HG03060 (cell line): ENCODE data around the gene COPS9.

ENCODE experiments used
- ATAC-seq: cut with Tn5 transposase; IDR thresholded peaks from one replicate; pipeline ENCODE4 v1.9.1; 2021; ENCODE audit warnings: low read depth, moderate number of reproducible peaks; ENCODE audit not compliant: unreplicated experiment

The COPS9 gene

GRCh38 chr2:240166761-240167587, 30.9 kb upstream of the COPS9 start:
- no peak for ATAC-seq

DNA sequence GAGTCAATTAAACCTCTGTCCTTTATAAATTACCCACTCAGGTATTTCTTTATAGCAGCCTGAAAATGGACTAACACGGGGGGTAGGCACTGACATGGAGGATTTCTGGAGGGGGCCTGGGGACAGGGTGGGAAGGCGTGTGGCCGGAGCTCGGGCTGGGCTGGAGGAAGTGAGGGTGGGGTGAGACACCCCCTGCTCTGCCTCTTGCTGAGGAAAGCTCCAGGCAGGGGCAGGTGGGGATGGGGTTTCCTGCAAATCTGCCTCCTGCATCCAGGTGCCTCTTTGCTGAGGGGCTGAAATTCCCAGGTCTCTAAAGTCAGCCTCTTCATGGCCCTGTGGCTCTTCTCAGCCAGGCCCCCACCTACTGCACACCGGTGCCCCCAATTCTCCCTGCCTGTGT, 30.1 kb upstream of the COPS9 start:
- ATAC-seq = no peak

DNA sequence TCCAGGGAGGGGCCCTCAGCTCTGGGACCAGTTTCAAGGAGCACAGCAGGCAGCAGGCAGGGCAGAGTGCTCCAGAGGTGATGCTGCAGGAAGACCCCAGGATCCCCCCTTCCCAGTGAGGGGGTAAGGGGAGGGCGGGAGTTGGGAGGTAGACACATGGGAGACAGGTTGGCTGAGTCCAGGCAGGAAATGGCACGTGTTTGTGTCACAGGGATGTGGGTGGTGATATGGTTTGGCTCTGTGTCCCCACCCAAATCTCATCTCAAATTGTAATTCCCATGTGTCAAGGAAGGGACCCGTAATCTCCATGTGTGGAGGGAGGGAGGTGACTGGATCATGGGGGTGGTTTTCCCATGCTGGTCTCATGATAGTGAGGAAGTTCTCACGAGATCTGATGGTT, 29.6 kb upstream of the COPS9 start:
- no peak for ATAC-seq

- no peak for ATAC-seq
Observed at GRCh38 chr2:240165034-240165433, 28.9 kb upstream of the COPS9 start.

GRCh38 chr2:240164586-240164985, 28.5 kb upstream of the COPS9 start:
- ATAC-seq = no peak

DNA sequence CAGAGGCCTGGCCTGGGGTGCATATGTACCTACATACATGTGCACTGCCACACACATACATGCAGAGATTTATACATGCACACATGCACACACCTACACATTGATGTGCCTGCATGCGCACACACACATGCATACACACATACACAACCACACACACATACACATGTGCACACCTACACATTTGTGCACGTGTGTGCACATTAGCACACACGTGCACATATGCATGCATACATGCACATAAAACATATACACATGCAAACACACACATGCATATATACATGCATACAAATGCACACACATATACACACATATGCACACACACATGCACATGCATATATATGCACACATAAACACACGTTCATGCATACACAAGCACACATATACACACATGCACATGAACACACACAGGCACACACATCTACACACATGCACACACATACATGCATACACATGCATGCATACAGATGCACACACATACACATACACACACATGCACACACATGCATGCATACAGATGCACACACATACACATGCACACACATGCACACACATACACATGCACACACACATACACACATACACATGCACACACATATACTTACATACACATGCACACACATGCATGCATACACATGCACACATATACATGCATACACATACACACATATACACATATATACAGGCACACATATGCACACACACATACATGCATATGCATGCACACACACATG, 27.9 kb upstream of the COPS9 start:
- ATAC-seq = no peak

DNA sequence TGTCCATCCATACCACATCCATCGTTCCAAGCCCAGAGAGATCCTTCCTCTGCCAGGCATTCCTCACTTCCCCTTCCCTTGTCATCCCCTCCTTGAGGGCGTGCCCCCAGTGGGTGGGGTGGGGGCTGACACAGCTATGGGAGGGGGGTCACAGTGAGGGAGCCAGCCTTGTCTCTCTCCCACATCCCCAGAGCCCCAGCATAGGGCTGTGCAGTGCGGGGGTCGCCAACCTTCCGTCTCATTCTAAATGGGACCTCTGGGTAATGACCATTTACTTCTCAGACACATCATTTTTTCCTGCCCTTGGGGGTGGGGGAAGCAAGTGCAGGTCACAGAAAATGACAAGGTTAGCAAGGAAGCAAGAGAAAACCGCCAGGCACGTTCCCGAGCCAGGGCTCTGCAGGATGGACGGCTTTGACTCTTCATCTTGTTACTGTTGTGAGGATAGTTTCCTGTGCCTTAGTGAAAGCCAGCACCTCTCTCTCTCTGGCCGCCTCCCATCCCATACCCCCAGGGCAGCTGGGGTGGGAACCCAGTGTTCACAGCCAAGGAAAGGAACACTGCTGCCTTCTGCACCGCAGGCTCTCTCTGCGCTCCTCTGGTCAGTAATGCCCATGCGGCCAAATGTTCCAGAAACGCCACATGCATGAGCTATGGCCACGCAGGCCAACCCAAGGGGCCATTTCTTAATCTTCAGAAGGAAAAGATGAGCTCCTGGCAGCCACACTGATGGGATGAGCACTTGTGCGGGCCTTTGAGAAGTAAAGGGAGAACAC, 27.0 kb upstream of the COPS9 start:
- ATAC-seq = no peak

- no peak for ATAC-seq
Observed at GRCh38 chr2:240162531-240162930, 26.4 kb upstream of the COPS9 start.

- ATAC-seq = no peak
Observed at GRCh38 chr2:240162032-240162431, 25.9 kb upstream of the COPS9 start.

DNA sequence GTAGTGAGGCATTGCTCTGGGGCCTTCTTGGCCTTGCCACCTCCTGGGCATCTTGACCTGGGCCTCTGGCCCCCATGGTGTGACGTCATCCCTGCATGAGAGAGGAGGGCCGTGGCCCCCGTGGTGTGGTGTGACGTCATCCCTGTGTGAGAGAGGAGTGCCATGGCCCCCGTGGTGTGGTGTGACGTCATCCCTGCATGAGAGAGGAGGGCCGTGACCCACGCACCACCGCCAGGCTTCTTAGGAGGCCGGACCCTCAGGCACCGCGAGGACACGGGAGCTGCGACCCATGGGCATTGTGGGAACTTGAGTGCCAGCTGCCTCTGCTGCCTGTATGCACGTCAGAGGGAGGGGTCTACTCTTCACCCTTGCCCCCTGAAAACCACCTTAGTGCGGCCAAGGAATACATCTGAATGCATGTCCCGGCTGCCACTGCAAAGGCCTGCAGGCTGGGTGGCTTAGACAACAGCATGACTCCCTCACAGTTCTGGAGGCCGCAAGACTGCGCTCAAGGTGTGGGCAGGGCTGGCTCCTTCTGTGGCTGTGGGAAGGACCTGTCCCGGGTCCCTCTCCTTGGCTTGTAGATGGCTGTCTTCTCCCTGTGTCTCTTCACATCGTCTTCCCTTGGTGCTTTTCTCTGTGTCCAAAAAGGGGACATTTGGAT, 25.1 kb upstream of the COPS9 start:
- ATAC-seq = no peak

GRCh38 chr2:240160291-240161086, 24.4 kb upstream of the COPS9 start:
- no peak for ATAC-seq

DNA sequence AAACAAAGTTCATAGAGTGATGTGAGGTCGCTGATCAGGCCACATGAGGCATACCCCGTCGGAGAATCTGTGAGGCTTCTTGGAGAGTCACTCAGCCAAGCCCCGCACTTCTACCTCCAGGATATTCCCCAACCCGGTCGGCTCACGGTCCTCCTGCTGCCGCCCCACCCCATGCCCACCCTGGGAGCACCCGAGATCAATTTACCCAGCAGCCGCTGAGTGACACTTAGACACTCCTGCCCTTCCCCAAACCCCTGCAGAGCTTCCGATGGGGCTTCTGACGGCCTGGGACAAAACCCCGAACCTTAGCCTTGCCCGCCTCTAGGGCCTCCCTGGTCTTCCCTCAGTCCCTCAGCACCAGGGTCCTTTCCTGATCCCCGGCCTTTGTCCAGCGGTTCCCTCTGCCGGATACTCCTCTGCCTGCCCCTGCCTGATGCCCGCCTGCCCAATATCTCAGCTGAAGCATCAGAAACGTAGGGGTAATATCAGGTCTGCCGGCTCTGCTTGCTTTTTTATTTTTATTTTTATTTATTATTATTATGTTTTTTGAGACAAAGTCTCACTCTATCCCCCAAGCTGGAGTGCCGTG, 23.2 kb upstream of the COPS9 start:
- no peak for ATAC-seq

DNA sequence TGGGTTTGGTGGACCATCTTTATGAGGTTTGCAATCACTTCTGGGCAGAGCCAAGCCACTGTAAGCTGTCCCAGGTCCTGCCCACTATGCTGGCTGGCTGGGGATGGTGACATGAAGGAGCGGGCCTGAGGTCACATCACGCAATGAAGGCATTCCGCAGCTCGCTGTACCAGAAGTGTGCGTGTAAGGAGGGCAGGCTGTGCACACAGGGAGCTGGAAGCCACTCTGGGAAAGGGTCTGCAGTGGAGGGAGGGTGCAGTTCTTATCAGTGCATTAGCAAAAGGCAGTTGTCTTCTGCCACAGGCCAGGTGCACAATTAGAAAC, 21.0 kb upstream of the COPS9 start:
- ATAC-seq = no peak

GRCh38 chr2:240156435-240157146, 20.5 kb upstream of the COPS9 start:
- ATAC-seq = no peak

DNA sequence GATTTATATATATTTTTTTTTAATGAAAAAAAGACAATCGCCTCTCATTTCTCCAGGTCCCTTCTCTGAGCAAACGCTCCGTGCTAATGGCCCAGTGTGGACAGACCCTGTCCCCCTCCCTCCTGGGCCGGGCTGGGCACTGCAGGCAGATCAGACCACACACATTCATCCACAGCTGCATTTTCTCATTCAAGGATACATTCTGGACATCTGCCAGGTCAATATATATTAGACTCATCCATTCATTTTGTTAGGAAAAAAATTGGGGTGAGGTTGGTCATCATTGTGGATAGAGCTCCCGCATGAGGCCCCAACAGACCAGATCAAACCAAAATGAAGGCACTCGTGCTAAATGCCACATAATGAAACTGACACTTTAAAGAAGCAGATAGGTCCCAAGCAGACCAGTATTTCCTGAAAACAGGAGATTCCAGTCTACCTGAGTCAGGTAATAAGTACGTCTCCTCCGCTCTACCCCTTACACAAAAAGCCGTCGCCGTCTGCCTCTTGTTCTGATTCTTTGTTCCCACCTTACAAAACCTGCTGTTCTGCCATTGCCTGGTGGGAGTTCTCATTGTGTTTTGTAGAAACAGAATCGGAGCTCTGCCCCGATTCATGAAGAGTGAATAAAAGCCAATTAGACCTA, 19.8 kb upstream of the COPS9 start:
- ATAC-seq = no peak

GRCh38 chr2:240155048-240155744, 19.1 kb upstream of the COPS9 start:
- ATAC-seq = no peak

DNA sequence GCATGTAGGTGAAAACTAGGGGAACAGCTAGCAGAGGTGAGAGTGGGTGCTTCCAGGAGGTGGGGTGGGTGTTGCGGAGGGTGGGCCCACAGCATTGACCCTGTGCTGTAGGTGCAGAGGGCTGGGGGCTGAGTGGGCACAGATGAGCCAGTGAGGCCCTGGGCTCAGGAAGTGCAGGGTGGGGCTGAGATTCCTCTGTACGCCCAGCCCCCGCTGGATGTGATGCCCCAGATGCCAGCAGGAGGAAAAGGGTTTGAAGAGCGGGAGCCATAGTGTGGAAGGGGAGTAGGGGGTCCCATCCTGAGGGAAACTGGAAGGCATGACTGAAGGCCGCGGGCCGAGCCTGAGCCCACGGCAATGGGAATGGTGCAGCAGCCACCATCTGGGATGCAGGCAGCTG, 18.5 kb upstream of the COPS9 start:
- ATAC-seq = no peak

DNA sequence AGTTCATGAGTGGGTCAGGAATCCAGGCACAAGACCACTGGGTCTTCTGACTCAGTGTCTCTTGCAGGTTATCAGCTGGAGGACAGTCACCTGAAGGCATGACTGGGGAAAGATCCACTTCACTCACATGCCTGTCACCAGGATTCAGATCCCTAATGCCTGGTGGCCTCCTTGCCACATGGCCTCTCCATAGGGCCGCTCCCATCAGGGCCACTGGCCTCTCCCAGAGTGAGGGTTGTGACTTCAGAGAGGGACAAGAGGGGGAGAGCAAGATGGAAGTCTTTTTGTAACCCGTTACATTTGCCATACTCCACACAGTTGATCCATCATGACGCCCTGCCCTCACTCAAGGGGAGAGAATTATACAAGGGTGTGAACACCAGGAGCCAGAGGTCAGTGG, 17.3 kb upstream of the COPS9 start:
- ATAC-seq = no peak
